K562 (cell line): ENCODE results near the gene YBX2.

Experiments
- BACH1 ChIP-seq: fragments of 200-800 bp; sonication (Bioruptor generic); IDR thresholded peaks from 2 replicates; pipeline ENCODE4 v1.6.1; 2016; ENCODE audit warnings: missing genetic modification characterization, missing compliant biosample characterization
- BMI1 ChIP-seq: fragments of 150-350 bp; IDR thresholded peaks from 2 replicates; pipeline ENCODE4 v1.6.1; 2014; ENCODE audit warnings: low read length
- DPF2 ChIP-seq: fragments of 450-650 bp; IDR thresholded peaks from 2 replicates; pipeline ENCODE4 v1.6.1; 2016
- FOS ChIP-seq: IDR thresholded peaks from 3 replicates; pipeline ENCODE4 v1.6.1; 2011; ENCODE audit not compliant: insufficient read length; ENCODE audit errors: extremely low read depth
- FOXJ3 ChIP-seq: sonication (generic); formaldehyde crosslinking; IDR thresholded peaks from 2 replicates; pipeline ENCODE4 v1.4.0; 2020; ENCODE audit warnings: mild to moderate bottlenecking, missing genetic modification reagents
- SIN3A ChIP-seq, 2 experiments: fragments of 150-350 bp in 1 of 2; IDR thresholded peaks; 2 replicates each; pipeline ENCODE4 v1.6.1; 2011 to 2016; ENCODE audit warnings: borderline replicate concordance in 2 of 2, low read depth in 2 of 2, low read length in 2 of 2, mild to moderate bottlenecking in 2 of 2, moderate library complexity in 2 of 2; ENCODE audit not compliant: control insufficient read depth in 1 of 2
- SP1 ChIP-seq: sonication (generic); formaldehyde crosslinking; IDR thresholded peaks from 2 replicates; pipeline ENCODE4 v1.8.1; 2022; ENCODE audit warnings: mild to moderate bottlenecking, missing genetic modification reagents
- TF ChIP-seq, protein P1 (sequence below): fragments of 450-650 bp; IDR thresholded peaks from 2 replicates; pipeline ENCODE4 v1.6.1; 2016; ENCODE audit warnings: missing biosample characterization, missing genetic modification characterization
- TF ChIP-seq, protein P2 (sequence below): sonication (generic); formaldehyde crosslinking; IDR thresholded peaks from 2 replicates; pipeline ENCODE4 v1.9.0; 2022; ENCODE audit warnings: mild to moderate bottlenecking, missing genetic modification reagents

DNA sequence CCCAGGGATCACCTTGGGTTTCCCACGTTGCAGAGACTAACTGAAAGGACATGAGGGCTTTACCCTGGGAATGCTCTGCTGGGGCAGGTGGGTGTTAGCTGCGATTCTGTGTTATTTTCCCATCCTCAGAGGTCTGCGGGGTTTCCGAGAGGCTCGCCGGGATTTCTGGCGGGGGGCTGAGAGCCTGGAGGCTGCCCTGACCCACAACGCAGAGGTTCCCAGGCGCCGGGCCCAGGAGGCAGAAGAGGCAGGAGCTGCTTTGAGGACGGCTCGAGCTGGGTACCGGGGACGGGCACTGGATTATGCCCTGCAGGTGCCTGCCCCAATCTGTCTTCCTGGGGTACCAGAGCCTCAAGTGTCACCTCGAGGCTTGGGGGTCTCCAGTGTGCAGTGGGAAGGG, 48.8 kb upstream of the YBX2 start:
- TF ChIP-seq FOXJ3 (no peak), BACH1 (tag) (no peak), SIN3A (IDR thresholded peaks at IDR 0.05; ENCODE audit: borderline replicate concordance in 2 of 2, control insufficient read depth in 1 of 2, low read depth in 2 of 2, low read length in 2 of 2) (no peak), DPF2 (no peak), FOS (no peak), SP1 (CRISPR knock-in tag) (no peak), BMI1 (no peak)
- TF ChIP-seq, protein P1, sequence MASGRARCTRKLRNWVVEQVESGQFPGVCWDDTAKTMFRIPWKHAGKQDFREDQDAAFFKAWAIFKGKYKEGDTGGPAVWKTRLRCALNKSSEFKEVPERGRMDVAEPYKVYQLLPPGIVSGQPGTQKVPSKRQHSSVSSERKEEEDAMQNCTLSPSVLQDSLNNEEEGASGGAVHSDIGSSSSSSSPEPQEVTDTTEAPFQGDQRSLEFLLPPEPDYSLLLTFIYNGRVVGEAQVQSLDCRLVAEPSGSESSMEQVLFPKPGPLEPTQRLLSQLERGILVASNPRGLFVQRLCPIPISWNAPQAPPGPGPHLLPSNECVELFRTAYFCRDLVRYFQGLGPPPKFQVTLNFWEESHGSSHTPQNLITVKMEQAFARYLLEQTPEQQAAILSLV (tag) = no peak
- TF ChIP-seq, protein P2, sequence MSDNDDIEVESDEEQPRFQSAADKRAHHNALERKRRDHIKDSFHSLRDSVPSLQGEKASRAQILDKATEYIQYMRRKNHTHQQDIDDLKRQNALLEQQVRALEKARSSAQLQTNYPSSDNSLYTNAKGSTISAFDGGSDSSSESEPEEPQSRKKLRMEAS (CRISPR knock-in tag) = no peak
